Measurements from ENCODE around the gene EMP1.

Gene EMP1

GRCh38 chr12:13173012-13173932 lies 23.3 kb upstream of the EMP1 start:
- DNase-seq: no peak

GRCh38 chr12:13175499-13175898 lies 21.0 kb upstream of the EMP1 start:
- DNase-seq: no peak

- DNase-seq: no peak
Measured at GRCh38 chr12:13176256-13176655, 20.3 kb upstream of the EMP1 start.

- no peak for DNase-seq
Measured at GRCh38 chr12:13177373-13177772, 19.2 kb upstream of the EMP1 start.

- DNase-seq: no peak
Measured at GRCh38 chr12:13177906-13178305, 18.6 kb upstream of the EMP1 start.

- no peak for DNase-seq
Measured at GRCh38 chr12:13178568-13179210, 17.8 kb upstream of the EMP1 start.

- DNase-seq: no peak
Measured at GRCh38 chr12:13179211-13180074, 17.1 kb upstream of the EMP1 start.

GRCh38 chr12:13181375-13182070 lies 15.0 kb upstream of the EMP1 start:
- no peak for DNase-seq

- DNase-seq: no peak
Measured at GRCh38 chr12:13182881-13183280, 13.6 kb upstream of the EMP1 start.

- DNase-seq: no peak
Measured at GRCh38 chr12:13183620-13184019, 12.9 kb upstream of the EMP1 start.

- DNase-seq: no peak
Measured at GRCh38 chr12:13186302-13186701, 10.2 kb upstream of the EMP1 start.

GRCh38 chr12:13187399-13187798 lies 9.1 kb upstream of the EMP1 start:
- no peak for DNase-seq

GRCh38 chr12:13189264-13189663 lies 7.3 kb upstream of the EMP1 start:
- no peak for DNase-seq

- DNase-seq: no peak
Measured at GRCh38 chr12:13190275-13190674, 6.3 kb upstream of the EMP1 start.

GRCh38 chr12:13192719-13193118 lies 3.8 kb upstream of the EMP1 start:
- no peak for DNase-seq

- no peak for DNase-seq
Measured at GRCh38 chr12:13193505-13194231, 2.9 kb upstream of the EMP1 start.

- DNase-seq: no peak
Measured at GRCh38 chr12:13194401-13195110, 2.0 kb upstream of the EMP1 start.

GRCh38 chr12:13195250-13195649 lies 1.3 kb upstream of the EMP1 start:
- no peak for DNase-seq

- no peak for DNase-seq
Measured at GRCh38 chr12:13195785-13196129, 769 bp upstream of the EMP1 start.

- DNase-seq: no peak
Measured at GRCh38 chr12:13197032-13197431, 506 bp downstream of the EMP1 start.

- DNase-seq: no peak
Measured at GRCh38 chr12:13197526-13198143, 1.1 kb downstream of the EMP1 start.

Measured in cortex of kidney (tissue), 1 donor.